ENCODE data around the gene XYLB.
"Not testable (repeated sequence)": the region's sequence is repeated elsewhere in the genome, so short reads cannot be mapped to it uniquely, and the experiment has no call there.

Gene XYLB

DNA sequence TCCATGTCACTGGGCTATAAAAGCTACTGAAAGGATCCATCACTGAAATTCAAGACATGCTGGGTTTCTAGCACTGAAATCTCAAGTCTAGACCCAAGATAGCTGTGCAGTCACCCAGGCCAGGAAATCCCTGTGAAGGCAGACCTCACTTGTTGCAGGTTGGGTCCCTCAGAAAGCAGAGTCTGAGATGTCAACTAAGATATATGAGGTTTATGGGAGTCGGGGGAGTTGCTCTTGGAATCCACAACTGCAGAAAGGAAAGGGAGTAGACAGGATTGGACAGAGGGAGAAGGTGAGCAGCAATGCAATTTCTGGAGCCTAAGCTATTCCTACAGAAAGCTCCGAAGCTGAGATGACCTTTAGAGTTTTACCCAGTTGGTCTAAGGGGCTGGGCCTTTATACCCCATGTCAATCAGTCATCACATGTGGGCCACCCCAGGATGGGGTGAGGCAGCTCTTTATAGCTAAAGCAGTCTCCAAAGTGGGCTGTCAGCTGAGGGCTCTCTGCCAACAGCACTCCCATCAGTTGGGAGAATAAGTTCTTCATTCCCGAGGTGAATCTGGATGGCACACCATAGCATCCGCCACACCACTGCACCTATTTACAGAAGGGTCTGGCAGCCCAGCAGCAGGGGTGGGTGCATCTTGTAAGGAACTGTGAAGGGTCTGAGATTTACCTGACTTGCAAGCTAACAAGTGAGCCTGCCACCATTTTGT is 54.8 kb downstream of the XYLB start:
- DNase-seq, result no peak

DNA sequence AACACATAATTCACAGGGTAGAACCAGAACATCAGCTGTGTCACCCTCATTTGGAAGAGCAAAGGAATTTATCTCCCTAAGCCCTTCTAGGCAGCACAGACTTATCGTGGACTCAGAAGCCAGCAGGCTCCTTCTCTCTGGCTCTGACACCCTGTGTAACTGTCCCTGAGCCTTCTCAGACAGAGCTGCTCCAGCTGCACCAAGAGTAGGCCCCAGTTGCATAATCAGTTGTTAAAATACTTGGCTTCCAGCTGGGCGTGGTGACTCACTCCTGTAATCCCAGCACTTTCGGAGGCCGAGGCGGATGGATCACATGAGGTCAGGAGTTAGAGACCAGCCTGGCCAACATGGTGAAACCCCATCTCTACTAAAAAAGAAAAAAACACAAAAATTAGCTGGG is 57.7 kb downstream of the XYLB start:
- no peak for DNase-seq

DNA sequence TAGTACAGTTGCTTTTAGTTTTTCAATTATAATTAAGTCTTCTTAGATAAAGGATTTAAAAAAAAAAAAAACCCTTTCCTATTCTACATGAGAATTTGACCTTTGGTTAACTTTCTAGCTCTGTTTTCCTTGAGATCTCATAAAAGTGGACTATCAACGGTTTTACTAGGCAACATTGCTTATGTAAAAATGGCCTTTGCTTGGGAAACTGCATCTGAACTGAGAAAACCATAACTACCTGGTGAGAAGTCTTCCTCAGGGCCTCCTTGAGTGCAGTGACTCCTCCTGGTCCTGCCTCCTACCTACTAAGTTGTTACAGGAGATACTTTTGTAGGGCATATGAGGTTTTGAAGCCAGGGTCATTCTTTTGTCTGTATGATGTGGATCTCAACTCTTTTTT is 65.0 kb downstream of the XYLB start:
- no peak for DNase-seq

DNA sequence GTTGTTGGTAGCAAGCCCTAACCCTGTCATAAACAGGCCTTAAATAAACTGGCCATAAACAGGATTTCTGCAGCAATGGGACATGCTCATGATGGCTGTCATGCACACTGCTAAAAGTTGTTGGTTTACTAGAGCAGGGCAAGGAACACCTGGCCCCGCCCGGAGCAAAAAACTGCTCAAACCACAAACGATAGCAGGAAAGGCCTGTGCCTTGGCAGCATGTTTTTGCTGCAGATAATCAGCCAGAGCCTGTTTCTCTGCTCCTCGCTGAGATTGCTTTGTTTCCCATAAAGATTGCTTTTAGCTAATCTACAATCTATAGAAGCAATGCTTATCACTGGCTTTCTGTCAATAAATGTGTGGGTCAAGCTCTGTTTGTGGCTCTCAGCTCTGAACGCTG is 74.2 kb downstream of the XYLB start:
- not testable (repeated sequence) for DNase-seq

DNA sequence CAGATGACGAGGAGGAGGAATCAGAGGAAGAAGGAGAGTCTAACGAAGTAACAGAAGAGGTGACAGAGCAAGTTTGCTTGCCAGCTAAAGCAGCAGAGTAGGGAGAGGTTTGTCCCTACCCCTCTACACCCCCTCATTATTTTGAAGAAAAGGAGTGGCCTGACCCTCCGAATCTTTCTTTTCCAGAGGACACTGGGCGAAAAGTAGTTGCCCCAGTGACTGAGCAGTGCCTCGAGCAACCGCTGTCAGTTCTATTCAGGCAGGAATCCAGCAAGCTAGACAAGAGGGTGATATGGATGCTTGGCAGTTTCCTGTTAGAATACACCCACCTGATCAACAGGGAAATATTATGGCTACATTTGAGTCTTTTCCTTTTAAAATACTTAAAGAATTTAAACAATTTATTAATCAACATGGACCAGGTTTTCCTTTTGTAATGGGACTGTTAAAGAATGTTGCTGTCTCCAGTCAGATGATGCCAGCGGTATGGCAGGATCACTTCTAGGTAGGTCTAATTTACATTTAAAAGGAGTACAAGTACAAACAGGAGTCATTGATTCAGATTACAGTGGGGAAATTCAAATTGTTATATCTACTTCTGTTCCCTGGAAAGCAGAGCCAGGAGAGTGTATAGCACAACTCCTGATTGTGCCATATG is 75.2 kb downstream of the XYLB start:
- no peak for DNase-seq

DNA sequence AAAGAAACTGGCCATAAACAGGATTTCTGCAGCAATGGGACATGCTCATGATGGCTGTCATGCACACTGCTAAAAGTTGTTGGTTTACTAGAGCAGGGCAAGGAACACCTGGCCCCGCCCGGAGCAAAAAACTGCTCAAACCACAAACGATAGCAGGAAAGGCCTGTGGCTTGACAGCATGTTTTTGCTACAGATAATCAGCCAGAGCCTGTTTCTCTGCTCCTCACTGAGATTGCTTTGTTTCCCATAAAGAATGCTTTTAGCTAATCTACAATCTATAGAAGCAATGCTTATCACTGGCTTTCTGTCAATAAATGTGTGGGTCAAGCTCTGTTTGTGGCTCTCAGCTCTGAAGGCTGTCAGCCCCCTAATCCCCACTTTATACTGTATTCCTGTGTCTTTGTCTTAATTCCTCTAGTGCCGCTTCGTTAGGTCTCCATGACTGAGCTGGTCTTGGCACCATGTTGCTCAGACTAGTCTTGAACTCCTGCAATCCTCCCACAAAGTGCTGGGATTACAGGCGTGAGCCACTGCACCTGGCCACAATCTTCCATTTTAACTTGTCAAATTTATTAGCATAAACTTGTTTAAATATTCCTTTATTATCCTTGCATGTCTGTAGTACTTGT is 80.3 kb downstream of the XYLB start:
- DNase-seq, result not testable (repeated sequence)

DNA sequence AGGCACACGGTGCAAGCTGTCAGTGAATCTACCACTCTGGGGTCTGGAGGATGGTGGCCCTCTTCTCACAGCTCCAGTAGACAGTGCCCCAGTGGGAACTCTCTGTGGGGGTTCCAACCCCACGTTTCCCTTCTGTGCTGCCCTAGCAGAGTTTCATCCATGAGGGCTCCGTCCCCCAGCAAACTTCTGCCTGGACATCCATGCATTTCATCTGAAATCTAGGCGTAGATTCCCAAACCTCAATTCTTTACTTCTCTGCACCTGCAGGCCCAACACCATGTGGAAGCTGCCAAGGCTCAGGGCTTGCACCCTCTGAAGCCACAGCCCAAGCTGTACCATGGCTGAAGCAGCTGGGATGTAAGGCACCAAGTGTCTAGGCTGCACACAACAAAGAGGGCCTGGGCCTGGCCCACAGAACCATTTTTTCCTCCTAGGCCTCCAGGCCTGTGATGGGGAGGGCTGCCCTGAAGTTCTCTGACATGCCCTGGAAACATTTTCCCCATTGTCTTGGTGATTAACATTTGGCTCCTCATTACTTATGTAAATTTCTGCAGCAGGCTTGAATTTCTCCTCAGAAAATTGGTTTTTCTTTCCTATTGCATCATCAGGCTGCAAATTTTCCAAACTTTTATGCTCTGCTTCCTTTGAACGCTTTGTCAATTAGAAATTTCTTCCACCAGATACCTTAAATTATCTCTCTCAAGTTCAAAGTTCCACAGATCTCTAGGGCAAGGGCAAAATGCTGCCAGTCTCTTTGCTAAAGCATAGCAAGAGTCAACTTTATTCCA is 86.5 kb downstream of the XYLB start:
- not testable (repeated sequence) for DNase-seq

DNA sequence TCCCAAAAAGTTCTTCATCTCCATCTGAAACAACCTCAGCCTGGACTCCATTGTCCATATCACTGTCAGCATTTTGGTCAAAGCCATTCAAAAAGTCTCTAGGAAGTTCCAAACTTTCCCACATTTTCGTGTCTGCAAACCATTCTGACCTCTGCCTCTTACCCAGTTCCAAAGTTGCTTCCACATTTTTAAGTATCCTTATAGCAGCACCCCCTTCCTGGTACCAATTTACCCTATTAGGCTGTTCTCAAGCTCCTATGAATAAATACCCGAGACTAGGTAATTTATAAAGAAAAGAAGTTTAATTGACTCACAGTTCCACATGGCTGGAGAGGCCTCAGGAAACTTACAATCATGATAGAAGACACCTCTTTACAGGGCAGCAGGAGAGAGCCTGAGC is 87.1 kb downstream of the XYLB start:
- DNase-seq, result not testable (repeated sequence)

DNA sequence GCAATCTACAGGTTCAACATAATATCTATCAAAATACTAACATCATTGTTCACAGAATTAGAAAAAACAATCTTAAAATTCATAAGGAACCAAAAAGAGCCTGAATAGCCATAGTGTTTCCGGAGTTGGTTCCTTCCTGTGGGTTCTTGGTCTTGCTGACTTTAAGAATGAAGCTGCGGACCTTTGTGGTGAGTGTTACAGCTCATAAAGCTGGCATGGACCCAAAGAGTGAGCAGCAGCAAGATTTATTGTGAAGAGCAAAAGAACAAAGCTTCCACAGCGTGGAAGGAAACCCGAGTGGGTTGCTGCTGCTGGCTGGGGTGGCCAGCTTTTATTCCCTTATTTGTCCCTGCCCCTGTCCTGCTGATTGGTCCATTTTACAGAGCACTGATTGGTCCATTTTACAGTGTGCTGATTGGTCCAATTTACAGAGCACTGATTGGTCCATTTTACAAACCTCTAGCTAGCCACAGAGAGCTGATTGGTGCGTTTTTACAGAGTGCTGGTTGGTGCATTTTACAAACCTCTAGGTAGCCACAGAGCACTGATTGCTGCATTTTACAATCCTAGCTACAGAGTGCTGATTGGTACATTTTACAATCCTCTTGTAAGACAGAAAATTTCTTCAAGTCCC is 92.0 kb downstream of the XYLB start:
- DNase-seq, result not testable (repeated sequence)

DNA sequence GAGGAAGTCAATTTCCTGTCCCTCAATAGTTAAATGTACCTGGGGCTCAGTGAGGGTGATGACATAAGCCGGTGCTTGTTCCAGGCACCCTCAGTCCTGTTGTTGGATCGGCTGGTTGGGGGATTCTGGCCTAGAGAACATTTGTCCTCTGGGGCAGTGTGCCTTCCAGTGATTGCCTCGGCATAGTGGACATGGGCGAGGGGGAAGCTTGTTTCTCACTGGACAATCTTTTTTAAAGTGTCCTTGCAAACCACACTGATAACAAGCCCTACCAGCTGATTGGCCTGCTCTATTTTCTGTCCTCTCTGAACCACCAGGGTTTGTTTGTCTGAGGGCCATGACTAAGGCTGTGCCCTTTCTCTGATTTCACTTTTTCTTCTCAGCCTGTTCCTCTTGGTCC is 96.6 kb downstream of the XYLB start:
- DNase-seq, result not testable (repeated sequence)

DNA sequence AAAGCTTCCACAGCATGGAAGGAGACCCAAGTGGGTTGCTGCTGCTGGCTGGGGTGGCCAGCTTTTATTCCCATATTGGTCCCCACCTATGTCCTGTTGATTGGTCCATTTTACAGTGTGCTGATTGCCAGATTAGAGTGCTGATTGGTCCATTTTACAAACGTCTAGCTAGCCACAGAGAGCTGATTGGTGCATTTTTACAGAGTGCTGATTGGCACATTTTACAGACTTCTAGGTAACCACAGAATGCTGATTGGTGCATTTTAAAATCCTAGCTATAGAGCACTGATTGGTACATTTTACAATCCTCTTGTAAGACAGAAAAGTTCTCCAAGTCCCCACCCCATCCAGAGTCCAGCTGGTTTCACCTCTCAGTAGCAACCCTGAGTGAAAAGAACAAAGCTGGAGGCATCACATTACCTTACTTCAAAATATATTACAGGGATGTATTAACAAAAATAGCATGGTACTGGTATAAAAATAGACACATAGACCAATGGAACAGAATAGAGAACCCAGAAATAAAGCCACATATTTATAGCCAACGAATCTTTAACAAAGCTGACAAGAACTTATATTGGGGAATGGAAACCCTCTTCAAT is 99.6 kb downstream of the XYLB start:
- DNase-seq, result no peak

DNA sequence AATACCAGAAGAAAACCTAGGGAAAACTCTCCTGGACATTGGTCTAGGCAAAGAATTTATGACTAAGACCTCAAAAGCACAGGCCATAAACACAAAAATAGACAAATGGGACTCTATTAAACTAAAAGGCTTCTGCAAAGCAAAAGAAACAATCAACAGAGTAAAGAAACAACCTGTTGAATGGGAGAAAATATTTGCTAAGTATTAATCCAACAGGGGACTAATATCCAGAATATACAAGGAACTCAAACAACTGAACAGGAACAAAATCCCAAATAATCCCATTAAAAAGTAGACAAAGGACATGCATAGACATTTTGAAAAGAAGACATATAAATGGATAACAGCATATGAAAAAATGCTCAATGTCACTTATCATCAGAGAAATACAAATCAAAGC is 100.2 kb downstream of the XYLB start:
- DNase-seq, result no peak

DNA sequence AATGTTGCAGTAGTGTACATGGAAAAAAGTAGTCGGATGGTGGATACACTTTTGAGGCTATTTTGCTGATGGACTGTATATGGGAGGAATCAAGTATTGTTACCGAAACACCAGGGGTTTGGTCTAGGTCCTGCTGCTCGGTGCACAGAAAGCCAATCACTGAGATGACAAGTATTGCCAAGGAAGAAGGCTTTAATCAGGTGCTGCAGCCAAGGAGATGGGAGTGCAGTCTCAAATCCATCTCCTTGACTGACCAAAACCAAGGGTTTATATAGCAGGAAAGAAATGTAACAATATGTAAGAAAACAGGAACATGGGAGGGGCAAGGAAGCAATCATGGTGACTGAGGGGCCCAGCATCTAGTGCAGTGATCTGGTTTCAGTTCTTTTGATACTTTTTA is 104.3 kb downstream of the XYLB start:
- DNase-seq, result no peak

DNA sequence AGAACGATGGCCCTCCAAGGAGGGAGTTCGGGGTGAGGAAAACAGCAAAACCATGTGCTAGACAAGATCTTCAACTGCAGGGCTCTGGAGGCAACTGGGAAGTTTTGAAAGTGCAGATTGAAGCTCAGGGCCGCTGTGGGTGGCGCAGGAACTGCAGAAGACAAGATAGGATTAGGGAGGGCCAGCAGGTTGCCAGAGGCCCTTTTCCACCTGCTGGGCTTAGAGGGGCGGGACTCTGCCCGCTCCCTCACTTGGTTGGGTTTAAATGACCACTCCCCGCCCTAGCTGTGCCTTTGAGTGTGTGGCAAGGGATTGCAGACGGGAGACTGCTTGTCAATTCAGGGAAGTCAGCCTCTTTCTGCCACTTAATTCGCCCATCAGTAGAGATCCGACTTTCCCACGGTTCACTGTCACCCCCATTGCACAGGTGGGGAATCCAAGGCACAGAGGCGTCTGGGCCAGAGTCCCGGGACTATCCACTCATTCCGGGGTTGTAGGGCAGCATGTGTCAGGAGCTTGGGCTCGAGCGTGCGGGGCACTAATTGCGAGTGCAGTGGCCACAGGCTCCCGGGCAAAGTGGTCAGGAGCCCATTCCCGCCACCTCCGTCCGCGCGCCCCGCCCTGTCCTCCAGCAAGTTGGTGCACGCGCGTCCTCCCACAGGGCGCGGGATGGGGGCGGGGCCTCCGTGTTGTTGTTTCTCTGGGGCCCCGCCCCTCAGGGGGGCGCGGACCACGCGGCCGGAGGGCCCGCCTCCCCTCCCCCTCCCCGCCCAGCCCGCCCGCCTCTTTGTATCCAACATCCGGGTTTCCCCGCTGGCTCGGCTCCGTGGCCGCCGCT is 106.7 kb downstream of the XYLB start, which contains the start of gene ACVR2B:
Gene ACVR2B (plus strand): TSS at position 816 of the 838 bp plus-strand sequence. CDS start 433 bp downstream, outside the sequence.
- DNase-seq, result peak; percentile 90

DNA sequence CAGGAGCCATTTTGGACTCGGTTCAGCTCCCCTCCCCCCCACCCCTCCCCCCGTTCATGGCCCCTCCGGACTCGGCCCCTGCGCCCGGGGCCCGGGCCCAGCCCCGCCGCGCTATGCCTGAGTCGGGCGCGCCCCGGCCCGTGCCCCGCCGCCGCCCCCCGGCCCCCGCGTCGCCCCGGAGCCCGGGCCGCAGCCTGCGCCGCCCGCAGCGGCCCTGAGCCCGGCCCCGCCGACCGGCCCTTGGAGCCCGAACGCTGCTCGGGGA is 107.3 kb downstream of the XYLB start:
- DNase-seq, result no peak

DNA sequence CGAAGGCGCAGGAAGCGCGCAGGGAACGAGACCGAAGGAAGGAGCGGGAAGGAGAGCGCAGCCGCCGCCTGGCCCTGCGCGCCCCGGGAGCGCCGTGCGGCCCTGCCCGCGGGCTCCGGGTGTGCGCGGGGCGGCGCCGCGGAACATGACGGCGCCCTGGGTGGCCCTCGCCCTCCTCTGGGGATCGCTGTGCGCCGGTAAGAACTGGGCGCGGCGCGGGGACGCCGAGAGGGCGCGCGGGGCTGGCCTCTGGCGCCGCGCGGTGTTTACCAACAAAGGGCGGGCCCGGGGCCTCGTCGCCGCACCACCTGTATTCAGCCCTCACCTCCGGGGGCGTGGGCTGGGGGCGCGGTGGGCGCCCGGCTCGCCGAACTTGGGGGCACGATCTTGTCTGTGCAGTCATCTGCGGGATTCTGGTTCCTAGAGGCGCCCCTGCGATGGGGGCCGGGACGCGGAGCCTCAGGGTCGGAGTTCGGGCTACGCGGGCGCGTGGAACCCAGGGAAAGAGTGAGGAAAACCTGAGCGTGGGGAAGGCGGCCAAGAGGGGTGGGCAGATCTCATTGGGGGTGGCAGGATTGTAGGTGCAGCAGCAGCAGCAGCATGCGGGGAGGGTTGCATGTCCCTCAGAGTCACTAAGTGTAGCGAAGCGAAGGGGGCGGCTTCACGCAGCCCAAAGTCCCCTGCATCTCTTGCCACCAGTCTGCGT is 107.7 kb downstream of the XYLB start:
- DNase-seq, result peak; percentile 40

DNA sequence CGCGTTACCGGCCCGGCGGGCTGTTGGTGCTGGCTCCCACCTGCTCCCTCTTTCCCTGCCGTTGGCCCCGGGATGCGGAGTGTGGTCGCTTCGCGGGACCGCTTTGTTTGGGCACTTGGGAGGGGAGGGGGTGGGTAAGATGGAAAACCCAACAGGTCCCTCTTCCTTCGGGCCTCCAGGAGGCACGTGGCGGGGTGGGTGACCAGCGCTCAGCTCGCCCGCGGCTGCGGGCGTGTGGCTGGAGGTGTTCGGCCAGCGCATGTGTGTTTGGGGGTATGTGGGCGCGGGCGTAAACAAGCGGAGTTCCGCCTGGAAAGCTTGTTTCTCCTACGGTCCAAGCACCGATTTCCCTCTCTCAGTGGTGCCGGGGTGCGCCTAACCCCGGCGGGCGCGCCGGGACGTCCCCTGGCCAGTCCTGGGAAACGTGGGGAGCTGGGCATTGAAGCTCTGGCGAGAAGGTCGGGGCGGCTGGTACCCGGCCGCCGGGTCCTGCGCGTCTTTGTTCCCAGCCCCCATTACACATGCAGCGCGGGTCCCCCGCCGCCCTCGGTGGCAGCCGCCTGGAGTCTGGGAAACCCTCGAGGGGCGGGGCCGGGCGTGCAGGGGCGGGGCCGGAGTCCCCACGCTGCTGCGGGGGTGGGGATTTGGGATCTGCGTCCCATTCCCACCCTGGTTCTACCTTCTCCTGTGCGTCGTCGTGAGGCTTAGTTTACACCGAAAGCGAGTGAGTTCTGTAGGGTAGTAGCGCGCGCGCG is 108.5 kb downstream of the XYLB start:
- peak; percentile 76 for DNase-seq

DNA sequence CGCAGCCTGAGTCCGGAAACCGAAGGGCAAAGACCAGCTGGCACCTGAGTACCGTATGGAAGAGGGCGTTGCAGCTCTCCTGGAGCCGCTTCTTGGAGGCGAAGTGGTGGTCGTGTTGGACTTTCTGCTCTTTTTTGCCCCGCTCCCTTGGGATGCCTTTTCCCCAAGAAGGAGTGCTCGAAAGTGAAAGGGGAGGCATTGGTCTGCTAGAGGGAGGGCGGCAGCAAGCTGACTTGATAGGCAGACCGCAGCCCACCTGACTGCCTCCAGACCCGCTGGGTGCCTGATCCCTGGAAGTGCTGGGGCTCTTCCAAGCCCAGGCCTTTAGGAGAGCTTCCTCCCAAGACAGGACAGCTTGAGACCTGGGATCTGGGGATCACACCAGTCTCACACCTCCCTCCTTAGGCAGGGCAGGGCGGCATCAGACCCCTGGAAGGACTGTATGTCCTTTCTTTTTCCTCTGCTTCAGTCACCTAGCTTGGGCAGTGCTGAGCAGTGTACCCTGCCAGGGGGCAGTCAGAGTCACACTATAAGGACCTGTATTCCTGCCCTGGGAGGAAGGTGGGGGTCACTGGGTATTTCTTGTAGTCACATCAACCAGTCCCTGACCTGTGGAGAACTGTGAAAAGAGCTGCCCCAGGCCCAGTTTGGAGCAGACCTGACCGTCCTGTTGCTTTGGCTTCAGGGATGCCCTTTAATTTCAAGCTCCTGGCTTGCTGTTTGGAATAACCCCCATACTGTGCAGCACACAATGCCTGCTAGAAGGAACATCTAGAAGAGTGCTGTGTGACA is 109.2 kb downstream of the XYLB start:
- no peak for DNase-seq

Measured in femur (tissue), 1 donor.